ENCODE data around the gene BBS1.

GRCh38 chr11:66549696-66550095, 39.3 kb downstream of the BBS1 start:
- TF ChIP-seq CTCF (IDR thresholded peaks at IDR 0.05; ENCODE audit: low read depth, low read length) = no peak
- TF ChIP-seq POLR2A (IDR thresholded peaks at IDR 0.05; ENCODE audit: extremely low read depth, insufficient read length) = no peak
- TF ChIP-seq MAX (IDR thresholded peaks at IDR 0.05; ENCODE audit: low read depth, low read length) = no peak
- no peak for TF ChIP-seq MYC (IDR thresholded peaks at IDR 0.05; ENCODE audit: low read depth, low read length)
